KOPT-K1 (cell line): ENCODE measurements around the gene RHBG.
"Not testable (repeated sequence)": the region's sequence is repeated elsewhere in the genome, so short reads cannot be mapped to it uniquely, and the experiment has no call there.

Source experiments
- H3K27ac ChIP-seq: fragments of 200-600 bp; sonication (generic); 2 replicates; pipeline ENCODE4 v1.5.1; 2016; ENCODE audit warnings: antibody characterized with exemption, mild to moderate bottlenecking, low read depth, low read length; ENCODE audit not compliant: poor library complexity, severe bottlenecking
- H3K36me3 ChIP-seq: fragments of 200-600 bp; sonication (generic); 2 replicates; pipeline ENCODE4 v1.5.1; 2017; ENCODE audit warnings: antibody characterized with exemption, mild to moderate bottlenecking, low read length, moderate library complexity; ENCODE audit not compliant: insufficient read depth
- H3K9me3 ChIP-seq: fragments of 200-600 bp; sonication (generic); 2 replicates; pipeline ENCODE4 v1.5.1; 2017; ENCODE audit warnings: antibody characterized with exemption, low read length, mild to moderate bottlenecking; ENCODE audit not compliant: insufficient read depth, poor library complexity, severe bottlenecking

RHBG gene

DNA sequence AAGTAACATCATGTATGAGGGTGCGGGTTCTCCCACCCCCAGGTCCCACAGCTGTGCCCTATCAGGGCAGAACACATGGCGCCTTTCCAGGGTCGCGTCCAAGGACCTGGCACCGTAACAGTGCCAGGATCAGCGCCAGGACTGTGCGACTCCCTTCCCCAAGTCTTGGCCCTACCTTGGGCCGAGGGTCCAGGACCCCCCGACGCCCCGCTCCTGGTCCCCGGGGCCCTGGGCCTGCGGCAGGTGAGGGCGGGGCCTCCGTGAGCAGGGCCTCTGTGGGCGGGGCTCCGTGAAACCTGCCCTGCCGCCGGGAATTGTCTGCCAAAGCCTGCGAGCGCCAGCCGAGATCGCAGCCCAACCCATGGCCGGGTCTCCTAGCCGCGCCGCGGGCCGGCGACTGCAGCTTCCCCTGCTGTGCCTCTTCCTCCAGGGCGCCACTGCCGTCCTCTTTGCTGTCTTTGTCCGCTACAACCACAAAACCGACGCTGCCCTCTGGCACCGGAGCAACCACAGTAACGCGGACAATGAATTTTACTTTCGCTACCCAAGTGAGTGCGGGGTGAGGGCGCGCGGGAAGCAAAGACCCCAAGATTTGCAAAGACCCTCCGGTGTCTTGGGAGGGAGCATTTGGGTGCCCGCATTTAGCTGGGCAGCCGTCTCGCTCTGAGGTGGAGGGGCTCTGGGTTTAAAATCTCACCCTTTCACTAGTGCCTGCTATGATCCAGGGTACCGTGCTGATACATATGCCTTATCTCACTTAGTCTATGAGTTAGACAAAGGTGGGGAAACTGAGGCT lies at the start of gene RHBG:
TSS of gene RHBG (plus strand) at position 323 of the 796 bp plus-strand sequence. CDS start at position 362, 39 bp downstream.
- Histone ChIP-seq H3K36me3 (no peaks in the 10 kb centered on the region), H3K9me3 (no peaks in the 10 kb centered on the region), H3K27ac (no peak within 1 kb of the TSS)

GRCh38 chr1:156319664-156320063 lies 49.3 kb upstream of the RHBG start:
- Histone ChIP-seq H3K9me3 (no peaks in the 10 kb centered on the region), H3K27ac (no peak overlapping the region), H3K36me3 (peaks cover 99% of the 10 kb centered on the region)

- H3K27ac ChIP-seq = no peak overlapping the region
- H3K36me3 ChIP-seq = peaks cover 99% of the 10 kb centered on the region
- H3K9me3 ChIP-seq = no peaks in the 10 kb centered on the region
Observed at GRCh38 chr1:156320560-156320959, 48.5 kb upstream of the RHBG start.

GRCh38 chr1:156323179-156323578 lies 45.8 kb upstream of the RHBG start:
- not testable (repeated sequence) for H3K27ac ChIP-seq, H3K9me3 ChIP-seq
- peaks cover 89% of the 10 kb centered on the region for H3K36me3 ChIP-seq

DNA sequence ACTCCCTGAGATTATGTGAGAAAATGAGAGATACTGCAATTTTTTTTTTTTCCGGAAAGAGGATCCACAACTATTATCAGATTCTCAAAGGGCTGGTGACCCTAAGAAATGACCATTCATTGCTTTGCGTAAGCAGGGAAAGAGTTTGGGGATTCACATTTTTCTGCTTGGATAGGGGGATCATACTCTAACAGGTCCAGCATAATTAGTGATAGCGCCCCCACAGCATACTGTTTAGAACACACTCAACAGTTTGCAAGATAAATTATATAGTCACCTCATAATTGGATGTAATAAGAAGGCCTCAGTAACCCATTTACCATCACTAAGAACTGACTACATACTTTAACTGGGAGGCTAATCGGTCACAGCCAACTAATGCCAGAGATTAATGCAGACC lies 32.8 kb upstream of the RHBG start:
- no peaks in the 10 kb centered on the region for H3K9me3 ChIP-seq
- peaks cover 53% of the 10 kb centered on the region for H3K36me3 ChIP-seq
- peak overlapping the region; percentile 93 for H3K27ac ChIP-seq

GRCh38 chr1:156337052-156337887 lies 31.7 kb upstream of the RHBG start:
- H3K36me3 ChIP-seq = peaks cover 43% of the 10 kb centered on the region
- peak overlapping the region; percentile 93 for H3K27ac ChIP-seq
- H3K9me3 ChIP-seq = no peaks in the 10 kb centered on the region

- no peaks in the 10 kb centered on the region for H3K9me3 ChIP-seq
- peak overlapping the region; percentile 93 for H3K27ac ChIP-seq
Observed at GRCh38 chr1:156337888-156338179, 31.2 kb upstream of the RHBG start.

DNA sequence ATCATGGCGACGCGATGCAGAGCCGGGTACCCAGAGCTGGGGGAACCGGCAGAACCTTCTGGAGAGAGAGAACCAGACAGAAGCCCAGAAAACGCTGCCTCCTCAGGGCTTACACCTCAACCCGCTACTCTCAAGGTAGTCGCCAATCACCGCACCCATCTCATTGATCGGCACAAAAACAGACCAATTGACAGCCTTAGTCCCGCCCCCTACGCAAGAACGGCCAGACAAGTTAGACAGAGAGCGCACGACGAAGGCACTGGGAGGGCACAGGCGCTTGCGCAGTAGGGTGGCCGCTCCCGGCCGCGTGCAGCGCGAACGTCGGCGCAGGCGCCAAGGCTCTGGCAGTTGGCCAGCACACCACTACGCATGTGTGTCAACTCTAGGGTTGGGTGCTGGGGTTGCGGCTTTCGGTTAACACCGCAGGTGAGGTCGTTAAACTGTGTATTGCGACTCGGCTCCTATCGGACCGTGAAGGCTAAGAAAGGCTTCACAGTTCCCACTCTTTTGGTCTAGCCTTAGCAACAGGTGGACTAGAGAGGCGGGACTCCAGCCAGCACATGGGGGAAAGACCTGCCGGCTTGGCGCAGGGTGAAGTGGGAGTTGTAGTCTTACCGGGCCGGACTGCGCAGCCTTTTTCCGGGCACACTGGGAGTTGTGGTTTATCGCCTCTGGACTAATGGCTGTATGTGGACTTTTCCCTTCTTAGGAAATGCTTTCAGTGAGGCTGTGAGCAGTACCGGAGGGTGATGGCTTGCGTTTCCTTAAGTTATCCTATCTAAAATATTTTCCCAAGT lies 30.6 kb upstream of the RHBG start, which contains the start of the genes CCT3 and TSACC:
TSS of gene CCT3 (minus strand) at position 113 of the 797 bp plus-strand sequence. CDS start at position 5, 108 bp downstream.
TSS of gene TSACC (plus strand) at position 347 of the 797 bp plus-strand sequence. CDS start 1,232 bp downstream, outside the sequence.
- no peaks in the 10 kb centered on the region for H3K9me3 ChIP-seq
- H3K27ac ChIP-seq = peak within 1 kb of the TSS; percentile 93
- peaks cover 32% of the 10 kb centered on the region for H3K36me3 ChIP-seq

More at GRCh38 chr1:156337888-156338179, 31.2 kb upstream of the RHBG start:
- H3K36me3 ChIP-seq = peaks cover 37% of the 10 kb centered on the region

GRCh38 chr1:156342166-156342955 lies 26.6 kb upstream of the RHBG start:
- no peaks in the 10 kb centered on the region for H3K9me3 ChIP-seq
- H3K36me3 ChIP-seq = no peaks in the 10 kb centered on the region
- no peak overlapping the region for H3K27ac ChIP-seq

DNA sequence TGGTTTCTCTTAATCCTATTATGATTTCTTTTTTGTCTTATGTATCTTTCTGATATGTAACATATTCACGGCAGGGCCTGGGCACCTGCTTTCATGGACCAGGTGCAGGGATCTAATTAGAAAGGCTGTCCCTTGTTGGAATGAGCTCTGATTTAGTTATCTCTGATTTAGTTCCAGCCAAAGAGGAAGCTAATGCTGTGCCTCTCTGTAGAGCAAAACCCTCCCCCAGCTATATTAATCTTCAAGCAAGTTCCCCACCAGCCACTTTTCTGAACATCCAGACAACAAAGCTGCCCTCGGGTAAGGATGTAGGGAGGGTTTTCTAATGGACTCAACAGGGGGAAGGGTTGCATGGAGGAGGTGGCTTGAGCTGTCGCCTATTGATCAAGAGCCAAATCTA lies 24.6 kb upstream of the RHBG start:
- Histone ChIP-seq H3K27ac (no peak overlapping the region), H3K36me3 (no peaks in the 10 kb centered on the region), H3K9me3 (no peaks in the 10 kb centered on the region)

DNA sequence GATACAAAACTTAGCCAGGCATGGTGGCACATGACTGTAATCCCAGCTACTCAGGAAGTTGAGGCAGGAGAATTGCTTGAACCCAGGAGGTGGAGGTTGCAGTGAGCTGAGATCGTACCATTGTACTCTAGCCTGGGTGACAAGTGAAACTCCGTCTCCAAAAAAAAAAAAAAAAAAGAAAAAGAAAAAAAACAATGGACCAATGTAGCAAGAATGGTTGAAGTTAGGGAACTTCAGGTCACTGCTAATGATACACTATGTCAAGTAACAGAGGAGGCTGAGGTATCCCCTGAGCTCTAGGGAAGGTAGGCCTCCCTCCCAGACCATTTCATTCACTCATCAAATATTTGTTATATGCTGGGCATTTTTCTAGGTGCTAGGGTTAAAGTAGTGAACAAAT lies 23.0 kb upstream of the RHBG start:
- not testable (repeated sequence) for H3K9me3 ChIP-seq, H3K27ac ChIP-seq, H3K36me3 ChIP-seq

DNA sequence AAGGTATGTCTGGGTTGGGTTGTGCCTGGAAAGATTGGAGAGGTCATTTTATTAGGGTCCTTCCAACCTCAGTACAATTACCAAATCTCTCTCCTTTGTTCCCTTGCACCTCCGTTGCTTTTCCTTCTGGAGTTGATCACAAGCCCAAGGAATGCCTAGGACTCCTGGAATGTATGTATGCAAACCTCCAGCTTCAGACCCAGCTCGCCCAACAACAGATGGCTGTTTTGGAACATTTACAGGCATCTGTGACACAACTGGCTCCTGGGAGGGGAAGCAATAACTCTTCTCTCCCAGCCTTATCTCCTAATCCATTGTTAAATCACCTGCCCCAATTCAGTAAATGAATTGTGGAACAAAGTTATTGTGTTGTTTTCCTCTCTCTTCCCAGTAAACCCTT lies 22.4 kb upstream of the RHBG start:
- Histone ChIP-seq H3K9me3 (no peaks in the 10 kb centered on the region), H3K36me3 (no peaks in the 10 kb centered on the region), H3K27ac (no peak overlapping the region)

DNA sequence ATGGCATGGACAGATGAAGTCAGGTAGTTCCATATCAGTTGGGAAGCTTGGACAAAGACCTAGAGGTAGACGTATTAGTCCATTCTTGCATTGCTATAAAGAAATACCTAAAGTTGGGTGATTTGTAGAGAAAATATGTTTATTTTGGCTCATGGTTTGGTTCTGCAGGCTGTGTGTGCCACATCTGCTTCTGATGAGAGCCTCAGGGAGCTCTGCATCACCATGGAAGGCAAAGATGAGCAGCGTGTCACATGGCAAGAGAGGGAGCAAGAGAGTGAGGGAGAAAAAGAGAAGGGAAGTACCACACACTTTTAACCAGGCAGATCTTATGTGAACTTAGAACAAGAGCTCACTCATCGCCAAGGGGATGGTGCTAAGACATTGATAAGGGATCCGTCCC lies 21.7 kb upstream of the RHBG start:
- no peaks in the 10 kb centered on the region for H3K36me3 ChIP-seq
- H3K9me3 ChIP-seq = no peaks in the 10 kb centered on the region
- H3K27ac ChIP-seq = no peak overlapping the region

DNA sequence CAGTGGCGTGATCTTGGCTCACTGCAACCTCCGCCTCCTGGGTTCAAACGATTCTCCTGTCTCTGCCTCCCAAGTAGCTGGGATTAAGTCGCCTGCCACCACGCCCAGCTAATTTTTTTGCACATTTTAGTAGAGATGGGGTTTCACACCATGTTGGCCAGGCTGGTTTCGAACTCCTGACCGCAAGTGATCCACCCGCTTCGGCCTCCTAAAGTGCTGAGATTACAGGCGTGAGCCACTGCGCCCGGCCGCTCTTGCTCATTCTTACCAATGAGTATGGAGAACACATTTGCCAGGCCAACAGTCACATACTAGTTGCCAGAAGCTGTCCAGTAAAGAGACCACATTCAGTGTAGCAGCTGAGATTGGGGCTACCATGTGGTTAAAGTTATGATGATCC lies 16.5 kb upstream of the RHBG start:
- H3K27ac ChIP-seq, H3K36me3 ChIP-seq, H3K9me3 ChIP-seq: not testable (repeated sequence)
